Stimulated activated naive CD8-positive, alpha-beta T cell treated with anti-CD3 and anti-CD28 coated beads, Interleukin-15, Interleukin-2, amounts not matched to agents 100 U/mL and 50 U/mL, for 24 hours (primary cell): ENCODE data around the gene SPINT4.
"Not testable (repeated sequence)": the region's sequence is repeated elsewhere in the genome, so short reads cannot be mapped to it uniquely, and the experiment has no call there.

Source experiments
- ATAC-seq: fragments of 150-1000 bp; cut with Tn5 transposase; one replicate; pipeline ENCODE4 v1.10.0; 2021
- DNase-seq: peaks from one replicate; pipeline ENCODE4 v3.0.0; 2021

Gene SPINT4

GRCh38 chr20:45722047-45722446 is at the start of gene SPINT4:
SPINT4 (plus strand) TSS chr20:45722347; CDS start chr20:45722368, 21 bp downstream.
- ATAC-seq (no peak), DNase-seq (no peak)

GRCh38 chr20:45672765-45673164 is 49.4 kb upstream of the SPINT4 start:
- ATAC-seq = no peak
- no peak for DNase-seq

GRCh38 chr20:45679650-45680049 is 42.5 kb upstream of the SPINT4 start:
- no peak for DNase-seq

GRCh38 chr20:45685896-45686295 is 36.3 kb upstream of the SPINT4 start:
- DNase-seq (no peak), ATAC-seq (no peak)

More at GRCh38 chr20:45679650-45680049, 42.5 kb upstream of the SPINT4 start:
- ATAC-seq = no peak

GRCh38 chr20:45693346-45693745 is 28.8 kb upstream of the SPINT4 start:
- DNase-seq, ATAC-seq: not testable (repeated sequence)

GRCh38 chr20:45695496-45695895 is 26.7 kb upstream of the SPINT4 start:
- no peak for ATAC-seq
- no peak for DNase-seq

GRCh38 chr20:45701104-45701503 is 21.0 kb upstream of the SPINT4 start:
- DNase-seq (no peak), ATAC-seq (no peak)

GRCh38 chr20:45701873-45702272 is 20.3 kb upstream of the SPINT4 start, which contains the start of gene WFDC13:
WFDC13 (plus strand) TSS chr20:45702038; CDS start chr20:45702124, 86 bp downstream.
- no peak for DNase-seq
- ATAC-seq = no peak

- DNase-seq (no peak), ATAC-seq (no peak)
Observed at GRCh38 chr20:45704969-45705637, 17.0 kb upstream of the SPINT4 start, which contains the start of gene WFDC10B. WFDC10B (minus strand) TSS chr20:45705019; CDS start chr20:45685992, 19,027 bp downstream.

- DNase-seq, ATAC-seq: not testable (repeated sequence)
Observed at GRCh38 chr20:45716141-45716688, 5.9 kb upstream of the SPINT4 start.

GRCh38 chr20:45725134-45725533 is 3.0 kb downstream of the SPINT4 start:
- no peak for ATAC-seq
- DNase-seq = no peak

- no peak for DNase-seq
- ATAC-seq = peak; percentile 59
Observed at GRCh38 chr20:45727044-45727443, 4.9 kb downstream of the SPINT4 start.

- no peak for ATAC-seq
Observed at GRCh38 chr20:45732199-45732598, 10.1 kb downstream of the SPINT4 start.

GRCh38 chr20:45735552-45735951 is 13.4 kb downstream of the SPINT4 start:
- ATAC-seq (no peak), DNase-seq (no peak)

More at GRCh38 chr20:45732199-45732598, 10.1 kb downstream of the SPINT4 start:
- no peak for DNase-seq

GRCh38 chr20:45735988-45736387 is 13.8 kb downstream of the SPINT4 start:
- ATAC-seq = no peak
- DNase-seq = no peak

- DNase-seq (no peak), ATAC-seq (no peak)
Observed at GRCh38 chr20:45742596-45742995, 20.4 kb downstream of the SPINT4 start.

GRCh38 chr20:45745015-45745414 is 22.9 kb downstream of the SPINT4 start:
- ATAC-seq (no peak), DNase-seq (no peak)

- DNase-seq (no peak), ATAC-seq (peak; percentile 88)
Observed at GRCh38 chr20:45751721-45752120, 29.6 kb downstream of the SPINT4 start.

- ATAC-seq = peak; percentile 79
- DNase-seq = peak; percentile 33
Observed at GRCh38 chr20:45752746-45753145, 30.6 kb downstream of the SPINT4 start.

GRCh38 chr20:45758096-45758495 is 35.9 kb downstream of the SPINT4 start:
- ATAC-seq = no peak

GRCh38 chr20:45759921-45760320 is 37.8 kb downstream of the SPINT4 start:
- not testable (repeated sequence) for ATAC-seq, DNase-seq

More at GRCh38 chr20:45758096-45758495, 35.9 kb downstream of the SPINT4 start:
- DNase-seq = no peak

- not testable (repeated sequence) for DNase-seq, ATAC-seq
Observed at GRCh38 chr20:45761966-45762365, 39.8 kb downstream of the SPINT4 start.

- not testable (repeated sequence) for ATAC-seq, DNase-seq
Observed at GRCh38 chr20:45764618-45765282, 42.6 kb downstream of the SPINT4 start.
